Measurements from ENCODE around the gene MTA1. TPM values are rescaled to one million over a fixed set of nuclear protein-coding genes. Genes with fewer than 3 reads are reported as not detected.

The MTA1 gene
- total RNA-seq, 4 donors from 2014 or later = 49.0 to 94.2 (median 67.9) TPM

GRCh38 chr14:105489542-105490266, 70.1 kb downstream of the MTA1 start:
- H3K4me1 ChIP-seq = peaks cover 60 to 79% (median 69%) of the 10 kb centered on the region in 4 donors
- intact Hi-C loops (cut with DNase I) = loop anchor here (2.0 to 5.0 kb wide), 2 partner anchors 42 to 119 kb away; no protein-coding TSS in a partner anchor
- H3K27me3 ChIP-seq = peaks cover 0 to 14% (median 0%) of the 10 kb centered on the region in 4 donors
- 2% methylated on average over 28 of the region's 44 CpGs for WGBS
- peak overlapping the region; percentile 68 to 75 (median 72) for H3K4me3 ChIP-seq
- peak; percentile 56 to 74 (median 72) for TF ChIP-seq CTCF (IDR thresholded peaks at IDR 0.05)
- no peak for TF ChIP-seq EP300 (IDR thresholded peaks at IDR 0.05)
- TF ChIP-seq POLR2AphosphoS5 (IDR thresholded peaks at IDR 0.05) = peak; percentile 43 to 55
- H3K36me3 ChIP-seq = peaks cover 4 to 13% (median 8%) of the 10 kb centered on the region in 4 donors
- no peaks in the 10 kb centered on the region for H3K9me3 ChIP-seq
- peak overlapping the region; percentile 93 to 99 (median 96) for H3K27ac ChIP-seq (replicated peaks in 1 of 4)
- no peak for DNase-seq (ENCODE audit: extremely low spot score)

- peaks cover 55 to 74% (median 64%) of the 10 kb centered on the region in 4 donors for H3K4me1 ChIP-seq
- peaks cover 0 to 14% (median 0%) of the 10 kb centered on the region in 4 donors for H3K27me3 ChIP-seq
- H3K4me3 ChIP-seq = peak overlapping the region; percentile 68 to 75 (median 72)
- H3K9me3 ChIP-seq = no peaks in the 10 kb centered on the region
- TF ChIP-seq POLR2A (IDR thresholded peaks at IDR 0.05; ENCODE audit: low read depth) (no peak), POLR2AphosphoS5 (IDR thresholded peaks at IDR 0.05) (no peak), CTCF (IDR thresholded peaks at IDR 0.05) (no peak), EP300 (IDR thresholded peaks at IDR 0.05) (no peak)
- H3K27ac ChIP-seq (replicated peaks in 1 of 4) = peak overlapping the region; percentile 93 to 99 (median 96)
- intact Hi-C loops (cut with DNase I) = loop anchor here (2.0 kb wide), 1 partner anchor 119 kb away; no protein-coding TSS in a partner anchor
- peaks cover 4 to 13% (median 8%) of the 10 kb centered on the region in 4 donors for H3K36me3 ChIP-seq
- WGBS = 0% methylated on average over 8 of the region's 33 CpGs
- no peak for DNase-seq (ENCODE audit: extremely low spot score)
Observed at GRCh38 chr14:105490267-105490571, 70.6 kb downstream of the MTA1 start.

GRCh38 chr14:105490572-105491365, 71.1 kb downstream of the MTA1 start, which contains the start of gene TEDC1:
Gene TEDC1 (plus strand): TSS chr14:105491246. CDS start chr14:105491376, 130 bp downstream.
- peak; percentile 100 for DNase-seq (ENCODE audit: extremely low spot score)
- intact Hi-C loops (cut with DNase I) = loop anchor here (2.0 kb wide), 1 partner anchor 120 kb away; no protein-coding TSS in a partner anchor
- peak within 1 kb of the TSS; percentile 68 to 75 (median 74) for H3K4me3 ChIP-seq
- H3K36me3 ChIP-seq = peaks cover 4 to 13% (median 8%) of the 10 kb centered on the region in 4 donors
- TF ChIP-seq CTCF (IDR thresholded peaks at IDR 0.05) (peak; percentile 88 to 96 (median 96)), POLR2AphosphoS5 (IDR thresholded peaks at IDR 0.05) (peak; percentile 62 to 81), EP300 (IDR thresholded peaks at IDR 0.05) (no peak)
- peaks cover 55 to 68% (median 58%) of the 10 kb centered on the region in 4 donors for H3K4me1 ChIP-seq
- WGBS = no CpG with 5 or more reads among the region's 94 CpGs
- peak within 1 kb of the TSS; percentile 93 to 99 (median 96) for H3K27ac ChIP-seq (replicated peaks in 1 of 4)
- H3K9me3 ChIP-seq = no peaks in the 10 kb centered on the region
- peaks cover 0 to 14% (median 0%) of the 10 kb centered on the region in 4 donors for H3K27me3 ChIP-seq

- H3K4me1 ChIP-seq = peaks cover 48 to 61% (median 51%) of the 10 kb centered on the region in 4 donors
- H3K4me3 ChIP-seq = peak overlapping the region; percentile 66 to 75 (median 74)
- 2% methylated on average over 44 of the region's 53 CpGs for WGBS
- no peak for TF ChIP-seq CTCF (IDR thresholded peaks at IDR 0.05)
- TF ChIP-seq EP300 (IDR thresholded peaks at IDR 0.05) = no peak
- TF ChIP-seq POLR2AphosphoS5 (IDR thresholded peaks at IDR 0.05) = no peak
- TF ChIP-seq POLR2A (IDR thresholded peaks at IDR 0.05; ENCODE audit: low read depth) = no peak
- peaks cover 0 to 14% (median 0%) of the 10 kb centered on the region in 4 donors for H3K27me3 ChIP-seq
- H3K9me3 ChIP-seq = no peaks in the 10 kb centered on the region
- DNase-seq (ENCODE audit: extremely low spot score) = no peak
- peaks cover 4 to 13% (median 8%) of the 10 kb centered on the region in 4 donors for H3K36me3 ChIP-seq
- peak overlapping the region; percentile 82 to 99 (median 94) for H3K27ac ChIP-seq (replicated peaks in 1 of 4)
- intact Hi-C loops (cut with DNase I) = loop anchor here (2.0 kb wide), 1 partner anchor 121 kb away; no protein-coding TSS in a partner anchor
Observed at GRCh38 chr14:105491366-105491973, 71.8 kb downstream of the MTA1 start.
